ENCODE results near the gene EEIG1.

Gene EEIG1

DNA sequence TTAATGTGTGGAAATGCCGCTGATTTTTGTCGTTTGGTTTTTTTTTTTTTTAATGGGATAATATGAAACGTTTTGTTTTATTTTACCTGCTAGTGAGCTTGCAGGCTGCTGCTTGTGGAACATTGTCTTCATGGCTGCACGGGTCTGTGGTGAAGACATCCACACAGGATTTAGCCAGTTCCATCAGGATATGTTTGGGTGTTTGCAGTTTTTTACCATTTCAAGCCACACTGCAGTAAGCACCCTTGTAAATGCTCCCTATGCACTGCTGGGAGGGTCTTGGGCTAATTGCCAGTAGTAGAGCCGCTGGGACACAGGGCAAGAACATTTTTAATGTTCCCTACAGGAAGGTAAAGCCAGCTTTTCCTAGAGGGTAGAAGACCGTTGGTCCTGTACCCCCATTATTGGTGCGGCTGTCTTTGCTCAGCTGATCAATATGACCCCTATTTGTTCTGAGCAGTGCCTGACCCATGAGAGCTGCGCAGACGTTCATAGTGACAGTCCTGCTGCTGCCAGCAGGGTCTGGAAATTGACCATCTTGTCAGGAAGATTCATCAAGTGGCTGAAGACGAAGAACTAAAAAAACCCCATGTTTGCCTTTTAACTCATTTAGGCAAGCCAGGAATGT lies 20.5 kb upstream of the EEIG1 start:
- no peak for DNase-seq

DNA sequence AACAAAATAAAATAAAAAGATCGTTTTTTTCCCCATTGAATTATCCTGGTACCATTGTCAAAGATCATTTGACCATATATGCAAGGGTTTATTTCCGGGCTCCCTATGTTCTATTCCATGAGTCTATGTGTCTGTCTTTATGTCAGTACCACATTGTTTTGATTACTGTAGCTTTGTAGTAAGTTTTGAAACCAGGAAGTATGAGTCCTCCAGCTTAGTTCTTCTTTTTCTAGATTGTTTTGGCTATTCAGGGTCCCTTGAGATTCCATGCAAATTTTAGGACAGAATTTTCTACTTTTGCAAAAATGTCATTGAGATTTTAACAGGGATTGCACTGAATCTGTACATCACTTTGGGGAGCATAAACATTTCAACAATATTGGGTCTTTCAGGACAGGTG lies 18.7 kb upstream of the EEIG1 start:
- peak in 1 of 3 donors; percentile 22 for DNase-seq

DNA sequence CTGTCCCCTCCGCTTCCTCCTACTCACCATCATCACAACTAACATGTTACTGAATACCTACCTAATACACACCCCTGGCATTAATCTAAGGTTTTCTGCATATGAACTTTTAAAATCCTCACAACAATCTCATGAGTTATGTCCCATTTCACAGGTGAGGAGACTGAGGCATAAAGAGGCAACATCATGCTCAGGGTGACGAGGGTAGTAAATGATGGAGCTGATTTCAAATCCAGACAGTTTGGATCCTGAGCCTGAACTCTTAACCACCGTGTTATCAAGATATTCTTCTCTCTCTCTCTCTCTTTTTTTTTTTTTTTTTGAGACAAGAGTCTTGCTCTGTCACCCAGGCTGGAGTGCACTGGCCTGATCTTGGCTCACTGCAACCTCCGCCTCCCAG lies 12.9 kb upstream of the EEIG1 start:
- DNase-seq = no peak

DNA sequence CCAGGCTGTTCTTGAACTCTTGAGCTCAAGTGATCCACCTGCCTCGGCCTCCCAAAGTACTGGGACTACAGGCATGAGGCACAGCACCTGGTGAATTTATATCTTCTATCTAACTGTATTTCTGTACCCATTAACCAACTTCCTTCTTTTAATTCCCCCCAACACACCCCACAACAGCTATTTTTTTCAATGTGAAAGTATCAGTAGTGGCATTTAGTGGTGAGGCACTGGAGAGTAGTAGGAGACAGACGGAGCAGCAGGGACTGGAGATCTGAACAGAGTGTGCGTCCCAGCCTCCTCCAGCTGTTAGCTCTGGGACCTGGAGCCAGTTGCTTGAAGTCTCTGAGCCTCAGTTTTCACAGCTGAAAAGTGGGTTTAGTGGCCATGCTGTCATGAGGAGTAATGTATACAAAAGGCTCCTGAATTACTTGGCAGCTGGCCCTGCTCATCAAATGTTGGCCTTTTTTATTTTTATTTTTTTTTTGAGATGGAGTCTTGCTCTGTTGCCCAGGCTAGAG lies 11.0 kb upstream of the EEIG1 start:
- no peak for DNase-seq

DNA sequence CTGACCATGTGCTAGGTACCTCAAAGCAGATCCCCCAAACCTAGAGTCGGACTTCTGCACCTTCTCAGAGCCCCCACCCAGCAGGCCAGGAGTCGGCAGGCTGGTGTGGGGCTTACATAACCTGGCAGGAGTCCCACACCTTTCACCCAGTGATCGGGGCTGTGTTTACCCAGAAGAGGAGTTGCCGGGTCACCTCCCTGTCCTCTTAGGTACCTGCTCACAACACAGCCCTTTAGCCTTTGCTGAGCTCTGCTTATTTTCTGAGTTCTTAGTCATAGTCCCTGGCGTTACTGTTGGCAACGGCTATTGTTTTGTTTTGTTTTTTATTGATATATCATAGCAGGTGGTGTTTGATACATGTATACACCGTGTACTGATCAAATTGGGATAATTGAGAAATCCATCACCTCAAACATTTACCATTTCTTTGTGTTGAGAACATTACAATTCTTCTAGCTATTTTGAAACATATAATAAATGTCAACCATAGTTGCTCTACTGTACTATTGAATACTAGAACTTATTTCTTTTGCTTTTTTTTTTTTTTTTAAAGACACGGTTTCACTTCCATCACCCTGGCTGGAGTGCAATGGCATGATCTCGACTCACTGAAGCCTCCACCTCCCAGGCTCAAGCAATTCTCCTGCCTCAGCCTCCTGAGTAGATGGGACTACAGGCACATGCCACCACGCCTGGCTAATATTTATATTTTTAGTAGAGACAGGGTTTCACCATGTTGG lies 10.4 kb upstream of the EEIG1 start:
- no peak for DNase-seq

DNA sequence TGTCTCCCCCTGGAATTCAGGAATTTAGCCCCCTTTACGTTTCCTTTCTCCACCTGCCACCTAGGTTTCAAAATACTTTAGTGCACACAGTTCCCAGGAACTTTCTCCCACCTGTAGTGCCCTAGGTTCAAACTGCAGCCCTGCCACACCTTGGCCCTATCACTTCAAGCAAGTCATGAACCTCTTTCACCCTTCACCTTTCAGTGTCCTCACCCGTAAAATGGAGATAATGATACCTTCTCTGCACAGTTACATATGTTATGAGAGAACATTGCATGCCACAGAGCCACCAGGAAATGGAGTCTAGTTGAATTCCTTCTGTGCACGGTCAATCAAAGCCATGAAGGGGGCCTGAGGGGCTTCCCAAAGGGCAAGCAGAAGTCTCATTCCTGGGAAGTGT lies 9.8 kb upstream of the EEIG1 start:
- no peak for DNase-seq

DNA sequence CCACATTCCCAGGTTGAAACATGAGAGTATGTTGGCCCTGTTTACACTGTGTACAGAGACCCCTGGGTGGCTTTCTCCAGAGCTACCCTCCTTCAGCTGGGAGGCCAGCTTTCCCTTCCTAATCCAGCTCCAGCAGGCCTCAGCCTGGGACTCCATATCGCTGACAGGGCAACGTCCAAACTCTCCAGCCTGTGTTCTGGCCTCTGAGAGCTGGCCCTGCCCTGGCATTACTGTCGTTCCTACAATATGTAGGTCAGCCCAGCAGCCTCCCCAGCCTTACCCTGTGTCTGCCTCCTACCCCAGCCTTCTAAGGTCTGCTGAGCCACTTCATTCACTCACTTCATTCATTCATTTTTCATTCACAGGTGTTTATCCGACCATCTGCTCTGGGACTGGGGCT lies 8.3 kb upstream of the EEIG1 start:
- no peak for DNase-seq

DNA sequence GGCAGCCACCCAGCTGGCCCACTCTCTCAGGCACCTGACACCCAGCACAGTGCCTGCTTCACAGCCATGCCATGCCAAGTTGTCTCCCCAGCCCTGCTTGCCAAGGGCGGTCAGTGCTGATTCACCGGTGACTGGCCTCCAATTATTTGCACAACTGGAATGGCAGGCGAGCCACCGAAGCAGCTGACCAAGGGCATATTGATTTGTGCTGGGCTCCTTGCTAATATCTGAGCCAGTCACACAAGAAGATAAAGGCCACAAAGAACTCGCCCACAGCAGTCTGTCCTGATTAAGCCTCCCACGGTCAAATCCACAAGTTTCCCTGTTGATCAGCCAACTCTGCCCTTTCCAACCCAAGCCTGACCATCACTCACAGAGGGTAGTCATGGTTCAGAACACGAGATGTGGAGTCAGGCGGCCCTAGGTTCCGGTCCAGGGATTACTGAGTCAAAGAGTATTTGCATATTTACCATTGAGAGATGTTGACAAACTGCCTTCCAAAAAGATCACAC lies 6.4 kb upstream of the EEIG1 start:
- DNase-seq = peak in 2 of 3 donors; percentile 28 to 49

DNA sequence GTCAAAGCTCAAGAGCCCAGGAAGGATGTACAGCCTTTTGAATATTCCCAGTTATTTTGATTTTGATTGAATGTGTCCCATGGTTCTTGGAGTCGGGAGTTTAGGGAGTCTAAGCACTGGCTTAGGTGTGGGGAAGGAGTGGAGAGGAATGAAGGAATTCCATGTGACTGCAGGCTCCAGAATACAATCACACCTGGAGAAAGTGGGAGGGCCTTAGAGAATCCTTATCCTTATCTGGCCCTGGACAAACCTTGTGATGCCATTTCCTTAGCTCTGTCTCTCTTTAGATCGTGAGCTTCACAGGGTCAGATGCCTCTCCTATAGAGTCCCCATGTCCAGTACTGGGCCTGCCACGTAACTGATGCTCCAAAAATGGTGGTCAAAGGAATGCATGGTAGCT lies 4.2 kb upstream of the EEIG1 start:
- no peak for DNase-seq

DNA sequence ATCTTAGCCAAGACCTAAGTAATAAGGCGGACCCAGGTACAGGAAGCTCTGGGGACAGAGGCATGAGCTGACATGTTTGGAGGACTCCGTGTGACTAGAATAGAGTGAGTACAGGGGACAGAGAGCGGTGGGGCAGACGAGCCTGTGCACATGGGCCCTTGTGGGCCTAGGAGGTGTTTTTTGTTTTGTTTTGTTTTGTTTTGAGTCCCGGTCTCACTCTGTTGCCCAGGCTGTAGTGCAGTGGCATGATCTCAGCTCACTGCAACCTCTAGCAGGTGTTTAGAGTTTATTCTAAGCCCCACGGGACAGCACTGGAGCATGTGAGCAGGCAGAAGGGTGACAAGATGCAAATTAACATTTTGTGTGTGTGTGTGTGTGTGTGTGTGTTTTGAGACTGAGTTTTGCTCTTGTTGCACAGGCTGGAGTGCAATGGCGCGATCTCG lies 3.1 kb upstream of the EEIG1 start:
- DNase-seq = no peak

DNA sequence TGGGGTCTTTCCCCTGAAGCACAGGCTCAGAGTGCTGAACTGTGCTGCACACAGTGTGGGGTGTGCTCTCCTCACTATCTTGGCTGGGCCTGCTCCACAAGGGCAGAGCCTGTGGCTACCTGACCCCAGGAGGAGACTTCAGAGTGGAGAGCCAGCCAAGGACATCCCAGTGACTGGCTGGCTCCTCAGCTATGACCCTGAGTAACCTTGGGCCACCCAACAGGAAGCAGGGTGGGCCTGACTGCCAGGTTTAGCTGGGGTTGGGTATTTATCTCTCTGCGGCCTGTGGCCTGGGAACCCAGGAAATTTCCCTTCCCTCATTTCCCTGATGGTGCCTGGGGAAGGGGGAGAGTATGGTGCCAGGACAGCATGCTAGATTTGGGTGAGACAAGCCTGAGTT lies 2.1 kb upstream of the EEIG1 start:
- DNase-seq = no peak

DNA sequence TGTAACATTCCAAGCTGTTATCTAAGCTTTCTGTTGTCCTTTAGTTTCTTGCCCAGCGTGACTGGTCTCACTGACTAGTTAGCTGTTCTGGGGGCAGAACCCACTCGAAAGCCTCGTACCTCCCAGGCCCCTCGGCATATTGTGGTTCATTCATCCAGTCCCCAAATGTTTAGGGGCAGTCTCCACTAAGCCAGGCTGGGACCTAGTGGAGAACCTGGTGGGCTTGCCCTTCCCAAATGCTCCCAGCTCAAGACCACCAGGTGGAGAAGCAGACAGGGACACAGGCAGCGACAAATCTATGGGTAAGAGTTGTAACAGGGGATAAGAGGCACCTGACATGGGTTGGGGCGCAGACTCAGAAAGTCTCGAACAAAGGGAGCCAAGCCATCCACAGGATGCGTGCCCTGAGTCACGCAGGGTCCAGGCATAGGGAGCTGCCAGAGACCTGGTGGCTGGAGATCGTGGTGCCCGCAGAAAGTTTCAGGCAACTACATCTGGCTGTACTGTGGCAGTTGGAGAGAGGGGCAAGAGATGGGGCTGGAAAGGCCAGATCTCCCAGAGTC lies 851 bp upstream of the EEIG1 start:
- no peak for DNase-seq

DNA sequence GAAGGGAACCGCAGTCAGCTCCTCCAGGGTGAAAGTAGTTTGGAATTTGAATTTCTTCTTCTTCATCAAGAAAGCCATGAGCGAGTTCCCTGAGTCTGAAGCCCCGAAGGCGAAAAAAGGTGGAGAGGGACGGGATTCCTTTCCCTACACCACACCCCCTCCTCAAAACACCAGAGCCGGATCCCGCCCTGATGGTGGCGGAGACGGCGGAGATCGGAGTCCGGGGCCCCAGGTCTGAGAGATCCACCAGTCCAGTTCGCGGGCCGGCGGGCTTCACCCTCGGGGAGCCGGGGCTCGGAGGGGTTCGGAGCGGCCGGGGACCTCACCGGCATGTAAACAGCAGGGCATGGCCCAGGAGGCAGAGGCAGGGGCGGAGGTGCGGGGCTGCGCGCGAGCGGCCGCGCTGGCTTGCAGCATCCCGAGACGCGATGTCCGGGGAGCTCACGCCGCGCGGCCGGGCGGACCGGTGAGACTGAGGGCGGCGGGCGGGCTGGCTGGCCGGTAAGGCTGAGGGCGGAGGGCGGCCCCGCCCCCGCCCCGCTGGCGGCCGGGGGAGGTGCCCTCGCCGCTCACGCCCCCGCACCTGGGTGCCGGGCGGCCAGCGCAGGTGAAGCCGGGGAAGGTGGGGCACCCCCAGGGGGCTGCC lies 606 bp downstream of the EEIG1 start:
- DNase-seq = peak in 2 of 3 donors; percentile 23 to 53

DNA sequence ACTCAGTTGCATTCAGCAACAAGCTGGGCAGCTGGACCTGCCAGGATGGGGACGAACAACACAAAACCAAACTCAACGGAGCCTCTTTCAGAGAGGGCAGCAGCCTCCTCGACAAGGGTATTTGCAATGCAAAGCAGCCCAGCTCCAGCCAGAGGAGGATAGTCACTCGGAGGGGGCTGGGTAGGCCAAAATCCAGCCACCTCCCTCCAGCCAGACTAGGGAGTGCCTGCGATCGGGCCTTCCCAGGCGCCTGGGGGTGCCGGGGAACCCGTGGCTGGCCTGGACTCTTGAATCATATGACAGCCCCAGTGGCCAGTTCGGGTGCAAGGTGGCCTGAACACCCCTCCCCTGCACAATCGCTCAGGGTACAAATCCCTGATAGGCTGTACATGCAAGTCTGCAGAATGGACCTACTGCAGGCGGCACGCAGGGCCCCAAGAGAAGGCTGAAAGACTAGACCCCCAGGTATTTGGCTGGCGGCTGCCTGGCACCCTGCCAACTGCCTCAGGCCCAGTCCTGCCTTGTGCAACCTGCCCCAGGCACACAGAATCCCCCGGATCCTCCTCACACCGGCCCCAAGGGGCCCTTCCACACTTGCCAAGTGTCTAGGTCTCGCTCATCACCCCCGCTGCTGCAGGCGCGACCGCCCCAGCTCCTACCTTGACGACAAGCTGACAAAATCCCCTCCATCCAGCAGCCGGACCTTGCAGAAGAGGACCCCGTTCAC lies 1.3 kb downstream of the EEIG1 start:
- peak in 2 of 3 donors; percentile 17 to 35 for DNase-seq

DNA sequence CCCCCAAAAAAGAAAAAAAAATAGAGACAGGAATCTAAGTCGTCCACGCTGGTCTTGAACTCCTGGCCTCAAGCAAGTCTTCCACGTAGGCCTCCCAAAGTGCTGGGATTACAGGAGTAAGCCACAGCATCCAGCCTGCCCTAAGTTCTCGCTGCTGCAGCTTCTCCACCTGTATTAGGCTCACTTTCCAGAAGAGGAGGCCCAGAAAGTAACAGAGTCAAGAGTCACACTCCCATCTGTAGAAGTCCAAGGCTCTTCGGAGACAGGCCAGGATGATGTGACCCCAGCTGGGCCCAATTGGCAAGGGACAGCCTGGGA lies 1.8 kb downstream of the EEIG1 start:
- no peak for DNase-seq

DNA sequence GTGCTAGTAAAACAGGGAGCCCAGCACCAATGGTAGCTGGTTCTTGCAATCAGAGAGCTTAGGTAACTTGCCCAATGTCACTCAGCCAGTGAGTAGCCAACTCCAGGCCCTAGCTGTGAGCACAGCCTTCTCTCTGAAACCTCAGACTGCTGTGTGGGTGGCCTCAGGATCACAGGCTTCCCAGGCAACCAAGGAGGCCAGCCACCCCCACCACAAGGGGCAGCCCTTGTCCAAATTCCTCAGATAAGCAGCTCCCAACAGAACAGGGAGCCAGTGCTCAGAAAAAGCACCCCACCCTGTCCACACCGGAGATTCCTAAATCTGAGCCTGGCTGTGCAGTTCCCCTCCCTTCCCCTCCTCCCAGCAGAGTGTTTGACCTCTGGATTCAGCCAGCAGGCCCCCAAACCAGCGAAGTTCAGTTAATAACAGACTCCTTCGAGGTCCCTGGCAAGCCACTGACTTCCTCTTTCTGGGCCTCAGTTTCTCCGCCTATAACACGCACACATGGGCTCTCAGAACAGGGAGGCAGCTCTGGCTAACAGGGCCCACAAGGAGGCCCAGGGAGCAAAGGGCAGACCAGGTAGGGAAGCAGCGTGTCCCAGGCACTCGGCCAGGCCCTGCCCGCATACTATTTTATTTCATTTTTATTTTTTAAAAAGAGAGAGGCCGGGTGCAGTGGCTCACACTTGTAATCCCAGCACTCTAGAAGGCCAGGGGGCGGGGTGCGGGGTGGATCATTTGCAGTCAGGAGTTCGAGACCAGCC lies 2.7 kb downstream of the EEIG1 start:
- DNase-seq = peak; percentile 67 to 78 (median 73)

DNA sequence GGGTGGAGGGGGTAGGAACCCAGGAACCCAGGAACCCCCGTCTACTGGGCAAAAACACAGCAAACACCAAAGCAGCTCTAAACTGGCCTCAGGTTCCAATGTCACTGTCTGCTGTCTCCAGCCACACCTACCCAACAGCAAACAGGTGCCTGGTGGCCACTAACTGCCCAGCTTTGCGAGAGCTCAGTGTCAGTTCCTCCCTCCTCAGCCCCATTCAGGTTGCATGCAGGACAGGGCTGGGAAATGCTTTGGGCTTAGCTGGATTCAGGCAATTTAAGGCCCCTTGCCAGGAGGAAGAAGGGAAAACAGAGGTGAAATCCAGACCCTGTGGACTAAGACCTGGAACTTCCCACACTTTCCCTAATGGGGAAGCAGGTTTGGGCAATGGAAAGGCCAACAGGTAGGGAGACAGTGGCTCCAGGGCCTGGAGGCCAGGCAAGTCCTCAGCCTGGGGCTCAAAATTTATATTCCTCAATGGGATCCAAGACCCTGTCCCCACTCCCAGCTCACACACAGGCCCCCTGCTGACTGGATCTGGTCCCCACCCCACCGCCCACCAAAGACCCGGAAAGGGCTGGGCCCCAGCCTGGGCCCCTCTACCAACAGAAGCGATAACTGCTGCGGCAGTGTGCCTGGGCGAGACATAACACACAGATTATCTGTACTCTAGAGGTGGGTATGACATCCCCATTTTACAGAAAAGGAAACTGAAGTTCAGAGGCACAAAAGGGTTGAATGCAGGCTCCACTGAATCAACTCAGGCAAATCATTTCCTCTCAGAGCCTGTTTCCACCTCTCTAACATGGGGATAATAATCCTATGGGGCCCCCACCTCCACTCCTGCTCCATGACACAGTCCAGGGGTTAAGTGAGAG lies 3.5 kb downstream of the EEIG1 start:
- DNase-seq = peak; percentile 45 to 57 (median 47)

DNA sequence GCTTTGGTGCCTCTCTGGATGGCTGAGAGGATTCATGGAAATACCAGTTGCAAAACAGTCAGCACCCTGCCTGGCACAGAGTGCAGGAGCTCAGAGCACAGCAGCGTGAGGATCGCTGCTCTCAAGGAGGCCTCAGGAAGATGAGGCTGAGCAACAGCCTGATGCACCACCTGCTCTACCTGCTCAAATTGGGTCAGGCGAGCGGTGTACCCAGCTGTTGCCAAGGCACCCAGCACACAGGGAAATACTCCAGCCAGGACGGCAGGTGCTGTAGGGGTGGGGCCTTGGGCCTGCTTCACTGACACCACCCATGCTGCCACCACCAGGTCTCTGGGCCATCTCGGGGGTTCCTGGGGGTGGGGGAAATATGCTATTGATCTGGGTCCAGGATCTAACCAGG lies 4.3 kb downstream of the EEIG1 start:
- no peak for DNase-seq

DNA sequence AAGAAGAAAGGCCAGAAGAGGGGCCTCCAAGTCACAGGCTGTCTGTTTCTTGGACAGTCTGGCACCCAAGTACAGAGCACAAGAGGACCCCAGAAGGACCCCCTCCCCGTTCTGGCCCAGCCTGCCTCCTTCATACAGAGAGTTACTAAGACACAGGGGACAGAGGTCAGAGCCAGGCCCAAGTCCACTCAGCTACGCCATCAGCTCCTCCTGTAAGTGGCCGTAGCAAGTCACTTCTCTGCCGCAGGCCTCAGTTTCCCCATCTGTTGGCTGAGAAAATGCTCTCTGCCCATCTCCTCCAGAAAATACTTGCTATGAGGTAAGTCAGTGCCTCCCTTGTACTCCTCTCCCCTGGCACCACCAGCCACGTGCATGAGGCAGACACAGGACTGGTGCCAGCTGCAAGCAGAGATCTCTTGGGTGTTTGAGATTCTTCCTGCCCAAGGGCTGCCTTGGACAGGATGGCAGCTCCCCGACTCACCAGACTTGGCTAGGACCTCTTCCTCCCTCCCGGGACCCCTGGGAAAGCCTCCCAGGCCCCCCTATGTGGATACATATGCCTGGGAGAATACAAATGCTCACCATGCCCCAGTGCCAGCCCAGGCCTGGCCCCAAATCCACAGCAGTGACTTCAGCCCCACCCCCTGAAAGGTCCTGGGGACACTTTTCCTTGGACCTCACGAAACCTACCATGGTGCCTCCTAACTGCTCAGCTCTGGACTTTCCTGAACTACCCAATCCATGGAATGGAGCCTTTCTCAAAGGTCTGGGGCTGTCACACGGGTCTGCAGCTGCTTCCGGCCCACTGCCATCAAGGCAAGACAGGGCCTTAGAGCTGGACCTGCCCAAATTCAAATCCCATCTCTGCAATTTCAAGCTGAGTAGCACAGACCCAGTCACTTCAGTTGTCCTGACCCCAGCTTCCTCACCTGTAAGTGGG lies 5.1 kb downstream of the EEIG1 start:
- no peak for DNase-seq

DNA sequence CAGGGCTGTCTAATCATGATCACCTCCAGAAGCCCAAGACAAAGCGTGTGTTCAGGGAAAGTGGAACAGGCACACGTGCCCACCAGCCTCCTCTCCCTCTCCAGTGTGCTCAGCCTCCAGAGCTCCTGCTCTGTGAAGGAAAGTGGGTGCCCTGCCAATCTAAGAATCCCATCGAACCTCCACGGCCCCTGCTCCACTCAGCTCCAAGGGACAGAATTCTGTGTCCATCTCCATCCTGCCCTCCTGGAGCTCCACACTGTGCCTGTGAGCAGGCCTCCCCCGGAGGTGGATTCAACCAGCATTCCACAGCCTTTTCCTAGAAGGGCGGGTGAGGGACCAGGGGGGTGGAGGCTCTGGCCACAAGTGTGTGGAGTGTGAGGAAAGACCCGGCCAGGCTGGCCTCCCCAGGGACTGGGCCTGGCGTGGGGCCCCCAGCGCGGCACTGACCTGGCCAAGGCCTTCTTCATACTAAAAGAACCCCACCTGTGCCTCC lies 6.0 kb downstream of the EEIG1 start:
- DNase-seq = no peak
